Activated effector memory CD4-positive, alpha-beta T cell treated with anti-CD3 and anti-CD28 coated beads, Interleukin-2, amount 50 U/mL, for 16 hours (primary cell): Measurements from ENCODE around the gene GRHL3.
A peak's percentile ranks its signal among the peaks of the same experiment; 100 is the strongest.

Source experiments
- DNase-seq: peaks from one replicate; pipeline ENCODE4 v3.0.0-alpha.2; 2020

The GRHL3 gene

GRCh38 chr1:24379733-24380315, 60.7 kb downstream of the GRHL3 start:
- no peak for DNase-seq

- DNase-seq, result no peak
Observed at GRCh38 chr1:24380508-24380907, 61.4 kb downstream of the GRHL3 start.

GRCh38 chr1:24381256-24381655, 62.1 kb downstream of the GRHL3 start:
- DNase-seq, result no peak

GRCh38 chr1:24382165-24382577, 63.0 kb downstream of the GRHL3 start:
- peak; percentile 43 for DNase-seq

GRCh38 chr1:24383381-24383940, 64.3 kb downstream of the GRHL3 start:
- no peak for DNase-seq

GRCh38 chr1:24384251-24385090, 65.3 kb downstream of the GRHL3 start:
- DNase-seq, result peak; percentile 79

- DNase-seq, result peak; percentile 71
Observed at GRCh38 chr1:24385160-24385940, 66.2 kb downstream of the GRHL3 start.

- DNase-seq, result peak; percentile 16
Observed at GRCh38 chr1:24386241-24386640, 67.1 kb downstream of the GRHL3 start.

- DNase-seq, result no peak
Observed at GRCh38 chr1:24386931-24387330, 67.8 kb downstream of the GRHL3 start.

GRCh38 chr1:24387636-24388175, 68.5 kb downstream of the GRHL3 start:
- no peak for DNase-seq

- DNase-seq, result no peak
Observed at GRCh38 chr1:24388331-24388885, 69.3 kb downstream of the GRHL3 start.

- DNase-seq, result no peak
Observed at GRCh38 chr1:24389231-24389678, 70.1 kb downstream of the GRHL3 start.

- DNase-seq, result peak; percentile 87
Observed at GRCh38 chr1:24390924-24391782, 72.0 kb downstream of the GRHL3 start.

- DNase-seq, result peak; percentile 88
Observed at GRCh38 chr1:24391882-24392603, 72.9 kb downstream of the GRHL3 start.

- no peak for DNase-seq
Observed at GRCh38 chr1:24392604-24392946, 73.4 kb downstream of the GRHL3 start.

GRCh38 chr1:24392982-24393650, 74.0 kb downstream of the GRHL3 start:
- no peak for DNase-seq

GRCh38 chr1:24393892-24394291, 74.7 kb downstream of the GRHL3 start:
- no peak for DNase-seq

GRCh38 chr1:24400065-24400464, 80.9 kb downstream of the GRHL3 start:
- DNase-seq, result no peak

- no peak for DNase-seq
Observed at GRCh38 chr1:24403806-24404205, 84.6 kb downstream of the GRHL3 start.
